GM12878 (cell line): ENCODE data around the gene DISC1. TPM values are rescaled to one million over a fixed set of nuclear protein-coding genes. Genes with fewer than 3 reads are reported as not detected.

Source experiments
- ATAC-seq: fragments of 200-7000 bp; cut with Tn5 transposase; 3 replicates; pipeline ENCODE4 v1.9.1; 2020; ENCODE audit warnings: mild to moderate bottlenecking, moderate library complexity
- BruUV-seq: library from RNA; stranded (reverse); fragments of 400-500 nt; replicated peaks from 2 replicates; lab custom pipeline; 2021; lab: Mats Ljungman, UMichigan
- CTCF ChIA-PET: fragments of 300-600 bp; sonication (Branson Sonifier 250); formaldehyde crosslinking; extraction: SDS; loops from one replicate; lab custom pipeline; 2021; ENCODE audit warnings: inconsistent platforms; lab: Yijun Ruan, JAX
- POLR2A ChIA-PET: fragments of 350-600 bp; formaldehyde crosslinking; extraction: SDS; loops from one replicate; lab custom pipeline; 2021; ENCODE audit warnings: inconsistent platforms; lab: Charles Lee
- RAD21 ChIA-PET: fragments of 300-600 bp; sonication (Branson Sonifier 250); formaldehyde crosslinking; loops from one replicate; lab custom pipeline; 2023; ENCODE audit warnings: antibody characterized with exemption; ENCODE audit not compliant: unreplicated experiment; lab: Charles Lee
- SMC1A ChIA-PET: fragments of 300-600 bp; sonication (Branson Sonifier 250); formaldehyde crosslinking; loops from one replicate; lab custom pipeline; 2023; ENCODE audit not compliant: unreplicated experiment, uncharacterized antibody; lab: Charles Lee
- DNase-seq: peaks from one replicate; pipeline ENCODE4 v3.0.0-alpha.2; 2011; ENCODE audit warnings: low read depth, low spot score
- FAIRE-seq: peaks from 3 replicates; lab custom pipeline; 2011; peaks lifted over from hg19 to GRCh38; lab: Jason Lieb, UNC
- H2AFZ ChIP-seq: 2 replicates; pipeline ENCODE4 v1.6.0; 2011; ENCODE audit warnings: low read depth, low read length, control low read depth; ENCODE audit not compliant: control insufficient read depth
- H3K27ac ChIP-seq: 2 replicates; pipeline ENCODE4 v1.5.1; 2011; ENCODE audit warnings: control low read depth; ENCODE audit not compliant: control insufficient read depth, insufficient read depth
- H3K27me3 ChIP-seq, 2 experiments: replicated peaks in 1 of 2; 2 replicates each; pipeline versions ENCODE4 v1.6.0 to v1.6.1; 2011; ENCODE audit warnings: low read length in 1 of 2; ENCODE audit not compliant: control insufficient read depth in 2 of 2, insufficient read depth in 2 of 2
- H3K36me3 ChIP-seq, 2 experiments: 2 replicates each; pipeline ENCODE4 v1.5.1; 2011; ENCODE audit warnings: low read length in 1 of 2; ENCODE audit not compliant: control insufficient read depth in 2 of 2, insufficient read depth in 2 of 2
- H3K4me1 ChIP-seq: 2 replicates; pipeline ENCODE4 v1.6.1; 2011; ENCODE audit warnings: mild to moderate bottlenecking, low read length, moderate library complexity, mixed read lengths; ENCODE audit not compliant: control insufficient read depth, insufficient read depth
- H3K4me2 ChIP-seq: 2 replicates; pipeline ENCODE4 v1.6.0; 2011; ENCODE audit warnings: control low read depth; ENCODE audit not compliant: control insufficient read depth, insufficient read depth
- H3K4me3 ChIP-seq: fragments of 200-600 bp; sonication (generic); 2 replicates; pipeline ENCODE4 v1.5.1; 2016
- H3K79me2 ChIP-seq: 2 replicates; pipeline ENCODE4 v1.6.0; 2011; ENCODE audit warnings: low read length; ENCODE audit not compliant: control insufficient read depth, insufficient read depth
- H3K9ac ChIP-seq: 2 replicates; pipeline ENCODE4 v1.8.0; 2011; ENCODE audit warnings: low read length, control low read depth, mixed read lengths; ENCODE audit not compliant: control insufficient read depth, insufficient read depth
- H3K9me3 ChIP-seq: replicated peaks from 3 replicates; pipeline ENCODE4 v1.5.1; 2011; ENCODE audit warnings: mild to moderate bottlenecking, low read length; ENCODE audit not compliant: control insufficient read depth, insufficient read depth
- H4K20me1 ChIP-seq: 2 replicates; pipeline ENCODE4 v1.6.0; 2011; ENCODE audit not compliant: control insufficient read depth, insufficient read depth
- GATAD2B ChIP-seq: fragments of 450-650 bp; conservative IDR thresholded peaks from 2 replicates; pipeline ENCODE4 v1.6.1; 2017; ENCODE audit warnings: low read depth, mild to moderate bottlenecking, moderate library complexity
- IRF4 ChIP-seq: IDR thresholded peaks from 2 replicates; pipeline ENCODE4 v1.6.1; 2011; ENCODE audit warnings: low read depth, low read length
- KLF5 ChIP-seq: fragments of 450-650 bp; IDR thresholded peaks from 2 replicates; pipeline ENCODE4 v1.6.1; 2014; ENCODE audit warnings: mild to moderate bottlenecking; ENCODE audit not compliant: partially characterized antibody
- MTA2 ChIP-seq: fragments of 450-650 bp; IDR thresholded peaks from 2 replicates; pipeline ENCODE4 v1.6.1; 2016; ENCODE audit warnings: low read depth, mild to moderate bottlenecking, moderate library complexity
- NBN ChIP-seq: fragments of 450-650 bp; IDR thresholded peaks from 2 replicates; pipeline ENCODE4 v1.6.1; 2016
- NFYB ChIP-seq: IDR thresholded peaks from 2 replicates; pipeline ENCODE4 v1.6.1; 2011; ENCODE audit warnings: low read depth, mild to moderate bottlenecking, low read length, improper control_type of control experiment, moderate library complexity; ENCODE audit not compliant: insufficient read depth
- SMARCA5 ChIP-seq: fragments of 450-650 bp; IDR thresholded peaks from 2 replicates; pipeline ENCODE4 v1.6.1; 2017; ENCODE audit warnings: mild to moderate bottlenecking
- TAF1 ChIP-seq: IDR thresholded peaks from 2 replicates; pipeline ENCODE4 v1.6.1; 2011; ENCODE audit warnings: mild to moderate bottlenecking, low read depth, low read length, borderline replicate concordance
- WGBS: methylation state at CpG from one replicate; pipeline ENCODE4 v1.1.6; 2016; ENCODE audit warnings: low lambda C conversion rate; ENCODE audit not compliant: insufficient replicate concordance, insufficient coverage; ENCODE audit errors: missing lambda C conversion rate; 5-methylcytosine and 5-hydroxymethylcytosine counted together
- in situ Hi-C: fragments of 300-500 bp; cut with MboI; formaldehyde crosslinking; loops from 9 replicates; pipeline ENCODE4 v1.14.3; 2018; ENCODE audit warnings: mixed read lengths
- intact Hi-C: fragments of 100-400 bp; cut with micrococcal nuclease; formaldehyde crosslinking; loops from one replicate; pipeline ENCODE4 v1.14.2; 2022; ENCODE audit not compliant: unreplicated experiment
- polyA plus RNA-seq, 11 experiments: library from polyadenylated mRNA; depleted of rRNA in 4 of 11; unstranded in 6 of 11; stranded (reverse) in 5 of 11; fragments of >200 nt; fragmentation: Nextera tagmentation in 4 of 11; fragmentation: Illumina TruSeq in 1 of 11; extraction: Ambion mirVana in 4 of 11; extraction: Trizol in 1 of 11; gene quantifications; 1 replicate in 1 of 11; 2 replicates in 10 of 11; pipeline versions ENCODE4 v1.2.1 to v1.2.3, GENCODE V29; 2011 to 2016; ENCODE audit warnings: inconsistent platforms in 2 of 11, missing spikeins in 2 of 11, low read depth in 1 of 11
- total RNA-seq, 4 experiments: library from RNA; depleted of rRNA in 3 of 4; stranded (reverse); fragments of >200 nt in 3 of 4; fragmentation: Illumina TruSeq in 1 of 4; extraction: Trizol in 1 of 4; gene quantifications; 2 replicates each; pipeline versions ENCODE4 v1.2.1 to v1.2.3, GENCODE V29; 2013 to 2021
- TF ChIP-seq, protein P1 (sequence below): fragments of 450-650 bp; IDR thresholded peaks from 2 replicates; pipeline ENCODE4 v1.6.1; 2016; ENCODE audit warnings: mild to moderate bottlenecking
- TF ChIP-seq, protein P2 (sequence below): IDR thresholded peaks from 2 replicates; pipeline ENCODE4 v1.6.1; 2012; ENCODE audit warnings: low read length, inconsistent platforms

The DISC1 gene
- total and polyA plus RNA-seq, 10 of the 15 experiments (the other 5 are each of a cell fraction or from before 2014, with no cell fraction given): 0.05 to 0.72 (median 0.19) TPM; not detected in 1

DNA sequence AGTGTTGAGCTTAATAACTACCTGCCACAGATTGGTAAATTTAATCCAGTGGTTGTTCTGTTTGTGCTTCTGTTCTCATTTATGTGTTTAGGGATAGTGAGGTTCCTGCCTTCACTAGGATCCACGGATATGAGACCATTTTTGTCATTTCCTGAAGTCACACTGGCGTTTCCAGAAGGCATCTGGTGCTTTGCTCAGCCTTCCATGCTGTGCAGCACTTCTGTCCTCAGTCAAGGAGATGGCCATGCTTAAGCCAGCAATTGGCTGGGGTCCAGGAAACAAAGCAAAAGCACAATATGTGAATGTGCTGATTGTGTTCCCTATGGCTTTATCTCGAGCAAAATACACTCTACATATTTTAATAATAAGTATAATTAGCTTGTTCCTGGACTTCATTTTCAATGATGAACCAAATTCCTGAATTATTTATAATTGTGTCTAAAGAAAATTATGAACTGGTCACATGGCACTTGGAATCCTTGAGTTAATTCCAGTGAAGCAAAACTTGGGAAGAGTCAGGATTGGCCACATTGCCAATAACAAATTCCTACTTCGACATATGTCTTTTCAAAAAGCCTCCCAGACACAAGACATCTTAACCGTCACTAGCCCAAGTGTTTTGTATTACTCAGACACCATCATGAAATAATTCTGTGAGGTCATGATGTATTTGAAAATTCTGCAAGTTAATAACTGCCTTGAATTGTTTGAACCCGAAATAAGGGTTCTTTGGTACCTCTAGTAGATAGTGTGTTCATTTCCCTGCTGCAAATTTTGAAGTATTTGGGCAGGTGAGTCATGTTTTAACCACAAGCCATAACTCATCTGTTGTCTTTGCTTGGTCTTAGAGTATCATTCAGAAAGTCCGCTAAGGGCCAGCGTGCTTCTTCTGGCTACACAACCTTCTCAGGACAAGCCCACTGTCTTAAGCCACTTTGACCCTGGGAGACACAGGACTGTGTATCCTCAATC, 412.4 kb downstream of the DISC1 start (continued):
- TF ChIP-seq IRF4 (no peak), SMARCA5 (no peak), KLF5 (no peak)

DNA sequence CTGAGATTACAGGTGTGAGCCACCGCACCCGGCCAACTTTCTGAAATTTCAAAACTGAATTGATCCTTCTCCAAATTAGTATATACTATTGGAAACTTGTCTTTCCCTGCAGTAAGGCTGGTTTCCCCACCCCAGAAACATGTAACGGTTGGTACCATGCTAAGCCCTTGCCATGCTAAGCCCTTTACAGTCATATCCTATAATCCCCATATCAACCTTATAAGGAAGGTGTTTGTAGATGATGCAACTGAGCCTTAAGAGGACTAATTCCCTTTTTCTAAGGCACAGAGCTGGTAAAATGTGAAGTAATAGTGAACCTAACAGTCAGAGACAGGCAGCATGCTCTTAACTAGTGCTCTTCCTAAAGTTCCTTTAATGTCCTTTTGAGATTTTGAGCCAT, 413.7 kb downstream of the DISC1 start:
- no peaks in the 10 kb centered on the region for H3K4me1 ChIP-seq
- TF ChIP-seq TAF1: no peak
- TF ChIP-seq, all 136 proteins: peak for 0
- no peaks in the 10 kb centered on the region for H3K36me3 ChIP-seq
- ATAC-seq (no peak), FAIRE-seq (no peak), DNase-seq (no peak)
- H3K9me3 ChIP-seq: no peaks in the 10 kb centered on the region
- H3K27me3 ChIP-seq: no peaks in the 10 kb centered on the region
- WGBS: 89% methylated on average over 3 of the region's 3 CpGs
- no peak overlapping the region for H3K4me2 ChIP-seq
- BruUV-seq: no TSS peak
- intact Hi-C loops: no loop called here
- H3K79me2 ChIP-seq: no peaks in the 10 kb centered on the region
- no peaks in the 10 kb centered on the region for H4K20me1 ChIP-seq
- no peak overlapping the region for H3K27ac ChIP-seq
- in situ Hi-C loops: no loop called here
- ChIA-PET RAD21 (no interaction called here), CTCF (no interaction called here), POLR2A (no interaction called here), SMC1A (no interaction called here)
- H3K4me3 ChIP-seq: no peak overlapping the region
- H3K9ac ChIP-seq: no peak overlapping the region
- H2AFZ ChIP-seq: no peak overlapping the region

DNA sequence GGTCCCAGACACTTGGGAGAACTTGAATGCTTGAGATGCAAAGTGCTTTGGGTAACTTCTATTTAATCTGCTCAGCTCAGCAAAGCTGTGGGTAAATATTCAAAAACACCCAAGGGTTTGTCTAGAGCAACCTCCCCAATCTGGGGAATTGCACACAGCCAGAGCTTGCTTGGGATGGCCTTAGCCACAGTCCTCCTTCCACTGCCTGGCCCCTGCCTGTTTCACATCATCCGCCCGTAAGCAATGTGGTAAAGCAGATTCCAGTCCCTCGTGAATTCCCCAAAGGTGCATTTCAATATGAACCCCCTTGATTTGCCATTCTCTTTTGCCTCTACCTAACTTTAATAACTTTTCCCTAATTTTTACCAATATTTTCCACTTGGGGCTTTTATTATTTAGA, 418.1 kb downstream of the DISC1 start:
- H3K4me1 ChIP-seq: no peaks in the 10 kb centered on the region
- BruUV-seq: no TSS peak
- H3K27me3 ChIP-seq: no peaks in the 10 kb centered on the region
- DNase-seq (no peak), ATAC-seq (no peak), FAIRE-seq (no peak)
- H3K36me3 ChIP-seq: no peaks in the 10 kb centered on the region
- no peak overlapping the region for H3K9ac ChIP-seq
- no peak overlapping the region for H3K4me3 ChIP-seq
- CTCF ChIA-PET: no interaction called here
- H3K4me2 ChIP-seq: no peak overlapping the region
- H3K27ac ChIP-seq: no peak overlapping the region
- intact Hi-C loops: no loop called here
- H3K9me3 ChIP-seq: no peaks in the 10 kb centered on the region
- H3K79me2 ChIP-seq: no peaks in the 10 kb centered on the region
- in situ Hi-C loops: no loop called here
- no peaks in the 10 kb centered on the region for H4K20me1 ChIP-seq
- 49% methylated on average over 3 of the region's 3 CpGs for WGBS
- SMC1A ChIA-PET: no interaction called here
- RAD21 ChIA-PET: no interaction called here
- H2AFZ ChIP-seq: no peak overlapping the region
- POLR2A ChIA-PET: no interaction called here
- TF ChIP-seq GATAD2B (no peak), MTA2 (no peak), NBN (no peak), NFYB (no peak)
- TF ChIP-seq, protein P1, sequence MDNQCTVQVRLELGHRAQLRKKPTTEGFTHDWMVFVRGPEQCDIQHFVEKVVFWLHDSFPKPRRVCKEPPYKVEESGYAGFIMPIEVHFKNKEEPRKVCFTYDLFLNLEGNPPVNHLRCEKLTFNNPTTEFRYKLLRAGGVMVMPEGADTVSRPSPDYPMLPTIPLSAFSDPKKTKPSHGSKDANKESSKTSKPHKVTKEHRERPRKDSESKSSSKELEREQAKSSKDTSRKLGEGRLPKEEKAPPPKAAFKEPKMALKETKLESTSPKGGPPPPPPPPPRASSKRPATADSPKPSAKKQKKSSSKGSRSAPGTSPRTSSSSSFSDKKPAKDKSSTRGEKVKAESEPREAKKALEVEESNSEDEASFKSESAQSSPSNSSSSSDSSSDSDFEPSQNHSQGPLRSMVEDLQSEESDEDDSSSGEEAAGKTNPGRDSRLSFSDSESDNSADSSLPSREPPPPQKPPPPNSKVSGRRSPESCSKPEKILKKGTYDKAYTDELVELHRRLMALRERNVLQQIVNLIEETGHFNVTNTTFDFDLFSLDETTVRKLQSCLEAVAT: no peak
- TF ChIP-seq, protein P2, sequence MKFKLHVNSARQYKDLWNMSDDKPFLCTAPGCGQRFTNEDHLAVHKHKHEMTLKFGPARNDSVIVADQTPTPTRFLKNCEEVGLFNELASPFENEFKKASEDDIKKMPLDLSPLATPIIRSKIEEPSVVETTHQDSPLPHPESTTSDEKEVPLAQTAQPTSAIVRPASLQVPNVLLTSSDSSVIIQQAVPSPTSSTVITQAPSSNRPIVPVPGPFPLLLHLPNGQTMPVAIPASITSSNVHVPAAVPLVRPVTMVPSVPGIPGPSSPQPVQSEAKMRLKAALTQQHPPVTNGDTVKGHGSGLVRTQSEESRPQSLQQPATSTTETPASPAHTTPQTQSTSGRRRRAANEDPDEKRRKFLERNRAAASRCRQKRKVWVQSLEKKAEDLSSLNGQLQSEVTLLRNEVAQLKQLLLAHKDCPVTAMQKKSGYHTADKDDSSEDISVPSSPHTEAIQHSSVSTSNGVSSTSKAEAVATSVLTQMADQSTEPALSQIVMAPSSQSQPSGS: no peak
